Measurements from ENCODE around the gene GGT5. TPM values are rescaled to one million over a fixed set of nuclear protein-coding genes. Genes with fewer than 3 reads are reported as not detected.
A peak's percentile ranks its signal among the peaks of the same experiment; 100 is the strongest.
"Not testable (repeated sequence)": the region's sequence is repeated elsewhere in the genome, so short reads cannot be mapped to it uniquely, and the experiment has no call there.

The GGT5 gene
- total and polyA plus RNA-seq, 2 of the 13 experiments (the other 11 are each of a cell fraction or from before 2014, with no cell fraction given): 0.69 to 3.1 TPM

DNA sequence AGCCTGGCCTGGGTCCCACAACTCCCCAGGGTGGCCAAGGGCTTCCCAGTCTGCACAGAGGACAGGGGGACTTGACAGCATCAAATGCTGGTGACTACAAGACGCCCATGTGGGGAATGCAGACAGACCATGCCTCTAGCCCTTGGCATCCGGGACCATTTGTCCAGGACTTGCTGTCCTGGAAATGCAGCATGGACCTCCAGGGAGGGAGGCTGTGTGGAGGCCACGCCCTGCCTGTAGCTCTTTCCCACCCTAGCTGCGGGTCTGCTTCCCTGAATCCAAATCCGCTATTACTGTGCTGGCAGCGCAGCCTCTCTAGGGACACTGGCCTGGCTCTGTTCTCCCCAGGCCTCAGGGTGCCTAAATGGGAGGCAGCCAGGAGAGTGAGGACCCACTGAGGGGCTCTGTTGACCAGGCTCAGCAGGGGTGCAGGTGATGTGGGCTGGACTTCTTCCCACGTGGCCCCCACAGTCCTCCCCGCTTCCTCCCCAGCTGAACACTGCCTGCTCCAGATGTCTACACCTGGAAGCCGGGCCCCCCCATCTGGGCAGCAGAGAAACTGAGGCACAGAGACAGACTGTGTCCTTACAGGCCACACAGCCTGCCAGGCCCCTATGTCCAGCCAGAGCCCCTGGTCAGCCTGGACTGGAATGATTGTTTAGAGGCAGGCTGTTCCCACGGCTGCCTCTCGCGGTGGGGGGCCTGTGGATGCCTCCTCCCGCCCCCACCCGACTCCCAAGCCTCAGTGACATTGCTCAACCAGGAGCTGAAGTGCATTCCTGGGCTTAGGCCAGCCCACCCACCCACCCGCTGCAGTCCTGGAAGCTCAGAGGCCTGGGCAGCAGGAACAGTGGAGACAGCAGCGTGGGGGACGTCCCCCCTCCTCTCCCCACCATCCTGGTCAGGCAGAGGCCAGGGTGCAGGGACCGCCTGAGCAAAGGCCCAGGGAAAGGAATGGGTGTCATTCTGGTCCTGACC, 991 bp upstream of the GGT5 start:
- H4K20me1 ChIP-seq (ENCODE audit: insufficient read depth, low read length); FAIRE-seq; POLR2A ChIA-PET; H3K27ac ChIP-seq (ENCODE audit: extremely low read length, insufficient read depth, low read length); BruUV-seq (replicated peaks); H3K36me3 ChIP-seq (replicated peaks in 1 of 2; ENCODE audit: control insufficient read depth in 1 of 2, insufficient read depth in 2 of 2, low read length in 2 of 2); H3K9me3 ChIP-seq (ENCODE audit: low read length); H3K79me2 ChIP-seq (ENCODE audit: insufficient read depth, low read length); H3K27me3 ChIP-seq (ENCODE audit: control insufficient read depth in 1 of 2, insufficient read depth in 2 of 2, low read length in 2 of 2); H3K9ac ChIP-seq (ENCODE audit: insufficient read depth, low read depth, low read length); DNase-seq (ENCODE audit: low spot score); H2AFZ ChIP-seq (ENCODE audit: low read length): not testable (repeated sequence)
- Histone ChIP-seq H3K4me3 (replicated peaks in 1 of 3; ENCODE audit: insufficient read depth in 1 of 3, low read depth in 2 of 3, low read length in 3 of 3) (peak overlapping the region in 2 of 3 experiments; percentile 24 to 50; a peak in 3 of 6 replicates), H3K4me2 (ENCODE audit: low read depth, low read length) (peak overlapping the region; percentile 65), H3K4me1 (ENCODE audit: insufficient read depth, low read length) (peaks cover 56% of the 10 kb centered on the region)
- TF ChIP-seq ZFY (CRISPR knock-in tag; IDR thresholded peaks at IDR 0.05) (0 out of 2 replicates have a peak, but pooled peaks have one; percentile 19), ZNF792 (CRISPR knock-in tag; IDR thresholded peaks at IDR 0.05) (0 out of 2 replicates have a peak, but pooled peaks have one; percentile 16), ZNF768 (CRISPR knock-in tag; IDR thresholded peaks at IDR 0.05) (peak; percentile 37; the same call in 1 of the 2 replicates)
- TF ChIP-seq, protein P1, sequence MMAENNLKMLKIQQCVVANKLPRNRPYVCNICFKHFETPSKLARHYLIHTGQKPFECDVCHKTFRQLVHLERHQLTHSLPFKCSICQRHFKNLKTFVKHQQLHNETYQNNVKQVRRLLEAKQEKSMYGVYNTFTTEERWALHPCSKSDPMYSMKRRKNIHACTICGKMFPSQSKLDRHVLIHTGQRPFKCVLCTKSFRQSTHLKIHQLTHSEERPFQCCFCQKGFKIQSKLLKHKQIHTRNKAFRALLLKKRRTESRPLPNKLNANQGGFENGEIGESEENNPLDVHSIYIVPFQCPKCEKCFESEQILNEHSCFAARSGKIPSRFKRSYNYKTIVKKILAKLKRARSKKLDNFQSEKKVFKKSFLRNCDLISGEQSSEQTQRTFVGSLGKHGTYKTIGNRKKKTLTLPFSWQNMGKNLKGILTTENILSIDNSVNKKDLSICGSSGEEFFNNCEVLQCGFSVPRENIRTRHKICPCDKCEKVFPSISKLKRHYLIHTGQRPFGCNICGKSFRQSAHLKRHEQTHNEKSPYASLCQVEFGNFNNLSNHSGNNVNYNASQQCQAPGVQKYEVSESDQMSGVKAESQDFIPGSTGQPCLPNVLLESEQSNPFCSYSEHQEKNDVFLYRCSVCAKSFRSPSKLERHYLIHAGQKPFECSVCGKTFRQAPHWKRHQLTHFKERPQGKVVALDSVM (CRISPR knock-in tag; IDR thresholded peaks at IDR 0.05): peak; percentile 71
- TF ChIP-seq, protein P2, sequence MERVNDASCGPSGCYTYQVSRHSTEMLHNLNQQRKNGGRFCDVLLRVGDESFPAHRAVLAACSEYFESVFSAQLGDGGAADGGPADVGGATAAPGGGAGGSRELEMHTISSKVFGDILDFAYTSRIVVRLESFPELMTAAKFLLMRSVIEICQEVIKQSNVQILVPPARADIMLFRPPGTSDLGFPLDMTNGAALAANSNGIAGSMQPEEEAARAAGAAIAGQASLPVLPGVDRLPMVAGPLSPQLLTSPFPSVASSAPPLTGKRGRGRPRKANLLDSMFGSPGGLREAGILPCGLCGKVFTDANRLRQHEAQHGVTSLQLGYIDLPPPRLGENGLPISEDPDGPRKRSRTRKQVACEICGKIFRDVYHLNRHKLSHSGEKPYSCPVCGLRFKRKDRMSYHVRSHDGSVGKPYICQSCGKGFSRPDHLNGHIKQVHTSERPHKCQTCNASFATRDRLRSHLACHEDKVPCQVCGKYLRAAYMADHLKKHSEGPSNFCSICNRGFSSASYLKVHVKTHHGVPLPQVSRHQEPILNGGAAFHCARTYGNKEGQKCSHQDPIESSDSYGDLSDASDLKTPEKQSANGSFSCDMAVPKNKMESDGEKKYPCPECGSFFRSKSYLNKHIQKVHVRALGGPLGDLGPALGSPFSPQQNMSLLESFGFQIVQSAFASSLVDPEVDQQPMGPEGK (CRISPR knock-in tag; IDR thresholded peaks at IDR 0.05): peak; percentile 25; the same call in 1 of the 2 replicates
- 20% methylated on average over 7 of the region's 18 CpGs for WGBS (ENCODE audit: low lambda C conversion rate)
- peak; percentile 41 for ATAC-seq
- CTCF ChIA-PET (ENCODE audit: low intra/inter-chr PET ratio, low total read pairs): interaction anchor here (3.6 kb wide), 1 partner anchor 56 kb away, joined by 61 read pairs; no protein-coding TSS in a partner anchor
- in situ Hi-C loops (cut with HindIII; ENCODE audit: extremely low pct_ligation_motif_present, low pct_unique_long_range_greater_than_20kb) (loop anchor here (5.0 kb wide), 1 partner anchor 59 kb away; no protein-coding TSS in a partner anchor), intact Hi-C loops (cut with micrococcal nuclease; ENCODE audit: unreplicated experiment) (loop anchor here (10.0 kb wide), 1 partner anchor 291 kb away; no protein-coding TSS in a partner anchor)

Data from HepG2 (cell line).